Measurements from ENCODE around the gene EHBP1L1. TPM values are rescaled to one million over a fixed set of nuclear protein-coding genes. Genes with fewer than 3 reads are reported as not detected.

EHBP1L1 gene
- total and polyA plus RNA-seq, 2 of the 8 experiments (the other 6 are each of a cell fraction or from before 2014, with no cell fraction given), result 4.3 to 6.6 TPM

GRCh38 chr11:65629579-65629978, 53.7 kb downstream of the EHBP1L1 start (continued):
- TF ChIP-seq BCL11A (IDR thresholded peaks at IDR 0.05; ENCODE audit: low read depth in 2 of 2, low read length in 2 of 2) (no peak), CHD2 (IDR thresholded peaks at IDR 0.05; ENCODE audit: low read length) (no peak), RFX5 (IDR thresholded peaks at IDR 0.05; ENCODE audit: borderline replicate concordance, low read depth, low read length) (no peak), HDAC6 (IDR thresholded peaks at IDR 0.05; ENCODE audit: low read depth, low read length) (no peak), NANOG (IDR thresholded peaks at IDR 0.05; ENCODE audit: insufficient read depth, low read depth, low read length, poor library complexity, severe bottlenecking) (no peak), CTBP2 (IDR thresholded peaks at IDR 0.05; ENCODE audit: borderline replicate concordance, insufficient read depth, insufficient read length, low read length) (no peak), TEAD4 (IDR thresholded peaks at IDR 0.05; ENCODE audit: low read depth, low read length) (no peak), MAX (IDR thresholded peaks at IDR 0.05) (no peak)
